Mucosa of gallbladder (tissue), 1 donor: ENCODE results near the gene CFAP54. TPM values are rescaled to one million over a fixed set of nuclear protein-coding genes. Genes with fewer than 3 reads are reported as not detected.

Experiments
- DNase-seq: peaks from one replicate; pipeline ENCODE4 v3.0.0-alpha.2; 2020; ENCODE audit warnings: low spot score
- total RNA-seq: library from RNA; stranded (reverse); gene quantifications from one replicate; pipeline ENCODE4 v1.2.1, GENCODE V29; 2021
- donor health status: DM: no; HTN: no; CAD: no.

Gene CFAP54
- total RNA-seq, 1 donor from 2014 or later: 0.86 TPM

DNA sequence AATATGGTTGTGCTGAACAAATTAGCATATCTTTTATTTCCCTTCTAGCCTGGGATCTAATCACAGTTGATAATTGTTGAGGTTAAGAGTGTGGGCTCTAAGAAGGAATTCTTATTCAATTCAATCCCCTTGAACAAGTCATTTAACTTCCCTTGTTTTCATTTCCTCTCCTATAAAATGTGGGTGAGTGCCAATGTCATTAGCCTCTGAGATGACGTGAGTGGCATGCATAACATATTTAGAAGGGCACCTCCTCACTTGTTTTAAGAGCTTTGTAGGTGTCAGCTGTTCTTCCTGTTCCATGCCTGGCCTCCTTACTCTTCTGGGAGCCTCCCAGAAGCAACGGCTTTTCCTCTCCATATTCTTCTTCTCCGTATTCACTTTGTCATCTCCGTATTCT, 262.2 kb downstream of the CFAP54 start:
- DNase-seq: no peak

DNA sequence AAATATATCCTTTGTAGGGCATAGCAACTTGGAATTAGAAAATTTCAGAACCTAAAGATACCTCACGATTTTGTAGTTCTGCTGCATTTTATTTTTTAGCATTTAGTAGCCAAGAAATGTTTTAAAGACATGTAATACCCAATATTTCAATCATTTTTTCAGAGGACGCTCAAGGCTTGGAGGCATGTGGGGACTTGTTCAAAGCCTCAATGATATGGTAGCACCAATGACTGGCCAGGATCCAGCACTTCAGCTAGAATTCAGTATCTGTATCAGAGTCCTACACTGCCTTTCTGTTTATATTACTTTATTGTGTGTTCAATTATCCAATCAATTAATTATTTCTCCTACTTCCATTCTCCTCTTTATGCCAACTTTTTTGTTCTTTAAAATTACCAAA, 262.8 kb downstream of the CFAP54 start:
- no peak for DNase-seq

DNA sequence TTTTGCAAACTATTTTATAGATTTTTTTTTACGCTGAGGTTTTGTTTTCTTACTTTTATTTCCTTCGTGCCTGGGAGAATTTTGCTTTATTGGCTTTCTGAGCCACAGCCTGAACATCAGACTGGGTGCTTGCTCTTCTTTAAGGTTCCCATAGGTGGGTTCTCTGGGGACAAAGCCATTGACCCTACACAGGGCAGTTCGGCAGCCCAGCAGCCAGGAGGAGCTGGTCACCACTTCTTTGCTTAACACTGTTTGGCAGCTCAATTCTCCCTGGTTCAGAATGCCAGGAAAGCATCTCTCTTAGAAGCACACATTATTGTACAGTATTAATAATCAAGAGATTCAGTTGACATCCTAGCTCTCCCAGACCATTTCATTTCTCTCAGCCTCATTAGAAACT, 276.9 kb downstream of the CFAP54 start:
- DNase-seq: no peak

DNA sequence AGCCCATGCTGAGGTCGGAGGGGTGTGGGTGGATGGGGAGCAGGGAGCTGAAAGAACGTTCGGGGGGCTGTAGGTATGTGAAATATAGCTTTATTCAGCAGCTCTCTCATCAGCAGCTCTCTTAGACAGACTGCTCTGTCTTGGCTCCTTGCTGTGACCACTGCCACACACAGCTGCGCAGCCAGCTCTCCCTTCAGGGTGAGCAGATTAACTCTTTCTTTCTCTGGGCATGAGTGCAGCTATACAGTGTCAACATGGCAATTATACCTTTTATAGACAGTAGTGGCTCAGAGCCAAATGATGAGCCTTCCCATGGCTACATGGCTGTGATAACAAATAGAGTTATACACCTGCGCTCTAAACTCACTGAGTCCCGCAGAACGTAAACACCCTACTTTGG, 280.0 kb downstream of the CFAP54 start:
- no peak for DNase-seq

GRCh38 chr12:96770219-96771102, 281.1 kb downstream of the CFAP54 start:
- no peak for DNase-seq

DNA sequence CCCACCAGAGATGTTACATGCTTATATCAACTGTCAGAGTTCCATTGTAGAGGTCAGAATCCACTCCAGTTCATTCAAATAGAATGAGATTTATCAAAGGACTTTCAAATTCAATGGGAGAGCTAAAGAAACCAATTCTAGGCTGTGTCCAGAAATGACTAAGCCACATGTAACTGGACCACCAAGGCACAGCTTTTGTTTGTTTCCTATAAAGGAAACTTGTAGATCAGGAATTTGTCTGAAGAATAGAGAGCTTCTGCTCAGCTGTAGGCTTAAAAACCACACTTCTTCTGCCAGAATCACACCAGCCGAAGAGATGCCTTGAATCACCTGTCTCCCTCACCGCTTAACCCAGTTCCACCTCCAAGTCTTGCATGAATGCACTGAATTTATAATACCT, 283.7 kb downstream of the CFAP54 start:
- no peak for DNase-seq

GRCh38 chr12:96774496-96775256, 285.3 kb downstream of the CFAP54 start:
- no peak for DNase-seq

- no peak for DNase-seq
These were observed 287.5 kb downstream of the CFAP54 start for GRCh38 chr12:96776908-96777307.

- no peak for DNase-seq
These were observed 291.0 kb downstream of the CFAP54 start for GRCh38 chr12:96780330-96780729.

GRCh38 chr12:96786791-96787190, 297.4 kb downstream of the CFAP54 start:
- no peak for DNase-seq

DNA sequence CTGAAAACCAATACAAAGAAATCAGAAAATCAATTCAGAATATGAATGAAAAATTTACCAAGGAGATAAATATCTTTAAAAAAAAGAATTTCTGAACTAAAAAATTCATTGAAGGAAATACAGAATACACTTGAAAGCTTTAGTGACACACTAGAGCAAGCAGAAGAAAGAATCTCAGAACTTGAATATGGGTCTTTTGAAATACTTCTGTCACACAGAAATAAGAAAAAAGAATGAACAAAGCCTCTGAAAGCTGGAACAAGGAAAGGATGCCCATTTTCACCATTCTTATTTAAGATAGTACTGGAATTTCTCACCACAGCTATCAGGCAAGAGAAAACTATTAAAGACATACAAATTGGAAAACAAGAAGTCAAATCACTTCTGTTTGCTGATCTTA, 314.6 kb downstream of the CFAP54 start:
- DNase-seq: no peak

- DNase-seq: no peak
These were observed 316.9 kb downstream of the CFAP54 start for GRCh38 chr12:96806272-96806671.

DNA sequence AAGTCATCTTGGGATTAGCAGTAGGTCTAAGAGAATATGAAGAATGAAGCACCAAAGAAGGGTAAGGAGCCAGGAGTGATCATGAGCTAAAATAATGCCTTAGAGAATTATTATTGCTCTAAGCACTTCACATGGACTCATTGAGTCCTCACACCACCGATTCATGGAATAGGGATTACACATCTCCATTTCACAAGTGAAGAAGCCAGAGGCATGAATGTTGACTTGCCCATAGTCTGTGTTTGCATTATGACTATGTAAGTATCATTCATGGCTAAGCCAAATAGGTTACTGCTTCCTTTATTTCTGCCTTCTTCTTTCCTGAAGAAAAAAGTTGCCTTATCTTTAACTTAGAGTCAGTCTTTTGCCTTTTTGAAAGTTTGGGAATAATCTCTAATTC, 318.4 kb downstream of the CFAP54 start:
- DNase-seq: no peak

GRCh38 chr12:96808587-96808986, 319.2 kb downstream of the CFAP54 start:
- DNase-seq: no peak

- DNase-seq: no peak
These were observed 320.1 kb downstream of the CFAP54 start for GRCh38 chr12:96809522-96809921.

GRCh38 chr12:96810057-96810456, 320.7 kb downstream of the CFAP54 start:
- no peak for DNase-seq

DNA sequence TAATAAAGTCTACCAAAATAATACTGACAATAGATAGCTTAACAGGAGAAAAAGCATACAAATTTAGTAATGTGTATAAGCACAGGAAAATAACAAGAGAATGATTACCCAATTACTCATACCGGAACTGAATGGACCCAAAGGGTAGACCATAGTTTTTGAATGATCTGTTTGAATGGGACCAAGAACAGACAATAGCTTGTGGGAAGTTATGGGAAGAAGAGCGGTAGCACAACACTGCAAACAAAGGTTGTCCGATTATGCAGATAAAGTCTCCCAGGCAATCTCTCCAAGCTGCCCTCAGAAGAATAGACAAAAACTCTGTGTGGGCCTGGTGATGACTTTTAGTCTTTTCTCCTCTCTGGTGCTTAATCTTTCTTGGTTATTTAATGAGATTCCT, 321.1 kb downstream of the CFAP54 start:
- no peak for DNase-seq

DNA sequence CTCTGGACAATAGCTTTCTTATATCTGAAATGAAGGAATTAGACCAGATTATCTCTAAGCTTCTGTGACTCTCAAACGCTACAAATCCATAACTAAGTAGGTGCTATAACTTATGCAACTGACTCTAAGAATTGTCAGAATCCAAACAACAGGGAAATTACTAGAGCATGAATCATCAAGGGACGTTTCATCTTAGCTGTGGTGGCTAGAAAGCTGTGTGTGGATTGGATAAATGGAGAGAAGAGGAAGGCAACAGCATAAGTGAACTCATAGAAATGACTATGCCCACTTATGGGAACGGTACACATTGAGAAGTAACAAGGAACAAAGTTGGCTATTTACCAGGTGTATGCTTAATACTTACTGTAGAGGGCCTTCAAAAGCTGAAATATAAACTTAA, 321.7 kb downstream of the CFAP54 start:
- no peak for DNase-seq

DNA sequence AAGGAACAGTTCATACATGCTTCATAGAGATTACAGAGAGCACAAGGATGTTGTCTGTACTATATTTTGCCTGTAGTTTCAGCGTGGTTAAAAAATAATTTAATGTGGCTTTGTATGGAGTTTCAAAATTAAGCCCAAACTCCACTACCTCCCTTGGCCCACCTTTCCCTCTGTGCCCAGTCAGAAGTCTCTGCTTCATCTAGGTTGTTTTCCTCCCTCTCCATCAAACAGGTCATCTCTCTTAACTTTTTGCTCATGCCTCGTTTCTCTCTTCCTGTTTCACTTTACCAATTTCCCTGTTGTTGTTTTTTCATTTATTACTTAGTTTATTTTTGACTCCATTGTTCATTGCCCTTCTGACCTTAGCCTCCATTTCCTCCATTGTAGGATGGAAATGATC, 322.8 kb downstream of the CFAP54 start:
- no peak for DNase-seq

DNA sequence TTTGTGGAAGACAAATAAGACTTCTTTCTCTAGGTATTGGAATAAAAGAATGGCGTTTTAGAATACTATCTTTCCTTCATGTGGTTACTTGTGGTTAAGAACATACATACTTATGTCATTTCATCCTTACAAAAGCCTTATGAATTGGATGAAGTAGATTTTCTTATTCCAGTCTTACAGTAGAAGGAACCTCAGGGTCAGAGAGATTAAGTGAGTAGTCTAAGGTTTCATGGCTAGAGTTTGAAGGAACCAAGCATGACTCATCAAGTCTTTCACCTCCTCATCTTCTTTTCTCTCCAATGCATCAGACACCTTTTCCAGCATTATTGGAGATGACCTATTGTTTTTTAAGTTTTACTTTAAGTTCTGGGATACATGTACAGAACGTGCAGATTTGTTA, 324.8 kb downstream of the CFAP54 start:
- DNase-seq: no peak

DNA sequence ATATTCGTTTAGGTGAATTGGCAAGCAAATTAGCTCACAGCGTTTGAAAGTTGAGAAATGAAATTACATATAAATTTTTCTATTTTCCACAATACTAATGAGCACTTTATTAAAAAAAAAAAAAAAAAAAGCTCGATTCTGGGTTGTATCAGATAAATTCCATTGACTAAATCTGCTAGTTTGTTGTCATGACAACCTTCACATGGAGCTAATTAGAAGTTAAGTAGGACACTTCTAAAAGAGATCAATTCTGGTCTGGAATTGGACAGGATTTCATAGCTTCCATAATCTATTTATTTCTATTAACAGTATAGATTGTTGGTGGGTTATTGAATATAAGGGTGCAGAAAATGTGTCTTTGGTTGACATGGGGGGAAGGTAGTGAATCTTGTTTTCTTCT, 332.2 kb downstream of the CFAP54 start:
- no peak for DNase-seq

- DNase-seq: no peak
These were observed 333.3 kb downstream of the CFAP54 start for GRCh38 chr12:96822641-96823040.
